Stimulated activated CD8-positive, alpha-beta memory T cell treated with anti-CD3 and anti-CD28 coated beads, Interleukin-4, amount 100 ng/mL, for 48 hours (primary cell): ENCODE data around the gene PGLYRP2.

Experiments used
- DNase-seq: peaks from one replicate; pipeline ENCODE4 v3.0.0-alpha.2; 2020

PGLYRP2 gene

DNA sequence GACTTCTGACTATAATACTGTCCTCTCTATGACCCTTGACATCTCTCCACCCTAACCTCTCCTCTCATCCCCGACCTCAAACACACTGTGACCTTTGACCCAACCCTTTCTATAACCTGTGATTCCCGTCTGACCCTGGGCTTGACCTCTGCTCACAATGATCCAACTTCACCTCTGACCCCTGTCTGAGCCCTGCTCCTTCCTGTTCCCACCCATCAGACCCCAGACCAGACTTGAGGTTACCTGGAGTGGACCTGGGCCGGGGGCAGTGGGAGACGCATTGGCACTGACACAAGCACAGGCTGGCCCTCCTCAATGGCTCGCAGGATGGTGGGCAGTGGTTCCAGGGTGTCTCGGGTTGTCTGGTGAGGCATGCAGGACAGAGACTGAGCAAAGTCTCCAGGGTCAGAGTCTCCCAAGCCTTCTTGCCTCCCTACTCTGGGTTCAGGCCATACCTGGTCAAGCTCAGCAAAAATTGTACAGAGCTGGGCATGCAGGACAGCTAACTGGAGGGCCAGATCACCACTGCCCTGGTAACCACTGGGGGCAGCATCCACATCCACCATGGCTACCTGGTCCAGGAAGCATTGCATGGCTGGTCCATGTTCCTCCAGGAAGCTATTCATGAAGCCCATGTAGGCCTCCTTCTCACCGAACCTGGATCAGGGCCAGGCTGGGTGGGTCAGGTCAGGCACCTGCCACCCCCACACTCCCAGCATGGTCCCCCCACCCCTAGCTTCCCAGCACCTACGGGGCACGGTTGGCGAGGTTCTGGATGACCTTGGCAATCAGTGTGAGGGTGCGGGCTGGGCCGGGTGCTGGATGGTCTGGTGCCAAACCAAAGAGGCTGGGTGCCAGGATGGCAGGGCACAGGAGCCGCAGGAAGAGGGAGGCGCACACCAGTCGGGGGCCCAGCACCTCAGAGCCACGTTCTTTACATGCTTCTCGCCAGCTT, 25.1 kb downstream of the PGLYRP2 start:
- no peak for DNase-seq

DNA sequence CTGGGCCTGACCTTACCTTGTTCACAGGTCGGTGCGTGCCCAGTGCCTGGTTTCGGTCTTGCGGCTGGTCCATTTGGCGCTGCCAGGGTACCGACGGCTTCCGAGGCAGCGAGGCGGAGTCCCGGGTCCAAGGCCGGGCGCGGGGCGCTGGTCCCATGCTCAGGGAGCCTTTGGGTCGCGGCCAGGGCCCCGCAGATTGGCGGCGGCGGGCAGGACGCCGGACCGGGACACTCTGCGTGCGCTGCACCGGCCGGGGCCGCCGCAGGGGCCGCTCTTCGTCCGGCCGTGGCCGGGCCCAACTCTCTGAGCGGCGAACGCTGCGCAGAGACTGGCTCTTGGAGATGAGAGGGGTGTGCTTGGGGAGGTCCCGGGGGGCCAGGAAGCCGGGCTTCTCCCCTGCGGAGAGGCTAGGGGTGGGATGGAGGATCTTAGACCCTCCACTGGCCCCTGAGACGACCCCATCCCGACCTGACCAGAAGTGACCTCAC, 26.2 kb downstream of the PGLYRP2 start:
- no peak for DNase-seq

DNA sequence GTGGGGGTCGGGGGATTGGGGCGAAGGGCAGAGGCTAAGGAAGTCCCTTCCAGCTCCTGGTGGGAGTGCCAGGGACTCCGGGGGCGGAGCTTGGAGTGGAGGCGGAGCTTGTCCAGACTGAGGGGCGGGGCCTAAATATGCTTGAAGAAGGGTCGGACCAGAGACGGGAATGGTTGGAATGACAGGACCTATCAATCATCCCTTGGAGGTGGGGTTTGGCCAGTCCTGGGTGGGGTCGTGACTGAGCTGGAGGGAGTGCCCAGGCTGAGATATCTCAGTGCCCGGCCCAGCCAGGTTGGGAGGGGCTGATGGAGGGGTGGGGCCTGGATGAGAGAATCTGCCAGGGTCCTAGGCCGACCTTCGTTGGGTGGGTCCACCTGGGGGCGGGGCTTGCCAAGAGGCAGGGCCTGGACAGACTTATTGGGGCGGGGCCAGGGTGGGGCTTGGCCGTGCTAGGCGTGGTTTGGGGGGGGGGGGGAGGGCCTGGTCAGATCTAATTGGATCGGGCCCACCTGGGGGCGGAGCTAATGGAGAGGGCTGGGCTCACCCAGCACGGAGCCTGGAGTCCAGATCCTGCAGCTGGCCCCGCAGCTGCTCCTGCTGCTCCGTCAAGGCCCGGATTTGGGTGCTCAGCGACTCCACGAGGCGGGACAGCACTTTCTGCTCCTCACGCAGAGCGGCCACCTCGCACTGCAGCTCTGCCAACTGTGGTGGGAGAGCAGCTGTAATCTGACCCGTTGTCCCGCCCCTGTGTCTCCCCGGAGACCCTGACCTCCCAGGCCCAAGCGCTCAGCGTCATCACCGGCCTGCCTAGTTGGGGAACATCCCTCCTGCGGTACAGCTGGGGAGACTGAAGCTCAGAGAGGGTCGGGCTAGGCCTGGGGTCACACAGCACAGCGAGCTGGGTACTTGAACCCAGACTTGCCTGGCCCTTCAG, 26.9 kb downstream of the PGLYRP2 start:
- peak; percentile 65 for DNase-seq

DNA sequence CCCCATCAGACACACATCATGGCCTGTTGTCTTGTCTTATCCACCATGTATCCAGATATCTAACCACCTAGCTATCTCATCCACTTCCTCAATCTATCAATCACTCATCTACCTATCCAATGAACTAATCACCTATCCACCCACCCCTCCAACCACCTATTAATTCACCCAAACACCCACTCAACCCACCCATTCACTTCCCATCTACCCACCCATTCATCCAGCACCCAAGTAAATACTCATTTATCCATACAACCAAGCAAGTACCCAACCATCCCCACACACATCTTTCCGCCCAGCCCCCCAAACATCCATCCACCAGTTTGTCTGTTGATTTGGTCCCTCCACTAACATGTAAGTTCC, 28.8 kb downstream of the PGLYRP2 start:
- DNase-seq, result no peak

DNA sequence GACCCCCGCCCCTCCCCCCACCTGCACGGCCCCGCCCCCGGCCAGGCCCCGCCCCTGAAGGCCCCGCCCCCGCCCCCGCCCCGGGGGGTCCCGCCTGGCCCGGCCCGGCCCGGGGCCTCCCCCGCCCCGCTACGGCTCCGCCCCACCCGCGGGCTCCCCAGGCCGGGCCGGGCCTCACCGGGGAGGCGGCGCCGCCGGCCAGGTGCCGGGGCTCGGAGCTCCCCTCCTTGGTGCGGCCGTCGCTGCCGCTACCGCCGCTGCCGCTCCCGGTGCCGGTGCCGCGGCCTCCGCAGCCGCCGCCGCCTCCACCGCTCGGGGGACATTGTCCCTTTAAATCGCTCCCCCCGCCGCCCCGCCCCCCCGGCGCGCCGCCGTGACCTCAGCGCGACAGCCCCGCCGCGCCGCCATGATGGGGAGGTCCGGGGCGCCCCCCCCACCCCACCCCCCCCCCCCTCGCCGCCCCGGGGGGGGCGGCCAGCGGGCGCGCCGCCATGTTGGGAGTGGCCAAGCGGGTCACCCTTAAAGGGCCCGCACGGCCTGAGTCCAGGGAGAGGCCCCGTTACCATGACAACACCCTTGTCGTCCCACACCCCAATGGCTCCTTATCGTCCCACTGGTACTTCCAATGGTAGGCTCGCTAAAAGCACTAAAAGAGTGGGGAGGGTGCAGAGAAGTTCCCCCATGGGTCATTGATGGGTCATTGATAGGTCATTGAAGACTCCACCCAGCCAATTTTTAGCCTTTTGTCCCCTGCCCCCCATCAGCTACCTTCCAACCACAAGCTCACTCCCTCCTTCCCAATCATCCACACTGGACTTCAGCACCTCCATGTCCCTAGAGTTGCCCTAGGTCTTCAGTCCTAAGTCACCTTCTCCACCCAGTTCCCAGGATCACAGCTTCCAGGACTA, 29.4 kb downstream of the PGLYRP2 start, which contains the start of gene WIZ:
WIZ (minus strand) TSS at position 337 of the 908 bp plus-strand sequence. CDS start 1,649 bp downstream, outside the sequence.
- peak; percentile 89 for DNase-seq

DNA sequence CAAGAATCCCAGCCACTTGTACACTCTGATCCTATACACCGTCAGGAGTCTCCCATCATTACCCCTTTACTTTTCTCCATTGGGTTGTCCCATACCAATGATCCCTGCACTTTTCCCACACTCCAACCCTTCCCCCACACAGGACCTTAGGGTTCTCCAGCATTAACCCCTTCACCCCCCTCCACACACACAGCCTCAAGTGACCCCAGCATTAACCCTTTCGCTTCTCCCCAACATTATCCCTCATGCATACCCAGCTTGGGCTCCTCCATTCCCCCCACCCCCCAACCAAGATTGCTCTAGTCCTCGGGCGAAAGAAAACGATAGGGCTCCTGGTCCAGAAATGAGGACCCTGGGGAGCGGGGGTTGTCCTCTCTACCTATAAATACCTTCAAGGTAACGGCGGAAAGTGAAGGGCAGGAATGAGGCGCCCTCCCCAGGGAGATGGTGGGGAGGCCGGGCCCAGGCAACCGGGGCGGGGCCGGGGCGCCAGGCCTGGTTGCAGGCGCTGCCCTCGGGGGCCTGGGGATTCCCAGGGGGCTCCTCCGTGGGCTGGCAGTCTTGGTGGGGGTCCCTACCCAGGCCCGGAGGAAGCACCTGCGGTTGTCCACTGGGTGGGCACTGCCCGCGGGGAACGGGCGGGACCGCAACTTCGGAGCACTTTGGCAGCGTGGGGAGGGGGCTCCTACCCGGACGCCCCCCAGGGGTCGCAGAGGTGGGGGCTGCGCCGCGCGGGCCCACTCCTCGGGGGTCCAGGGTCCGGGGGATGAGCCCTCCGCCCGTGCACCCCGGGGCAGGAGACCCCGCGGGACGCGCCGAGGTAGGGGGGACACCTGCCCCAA, 30.3 kb downstream of the PGLYRP2 start:
- no peak for DNase-seq

DNA sequence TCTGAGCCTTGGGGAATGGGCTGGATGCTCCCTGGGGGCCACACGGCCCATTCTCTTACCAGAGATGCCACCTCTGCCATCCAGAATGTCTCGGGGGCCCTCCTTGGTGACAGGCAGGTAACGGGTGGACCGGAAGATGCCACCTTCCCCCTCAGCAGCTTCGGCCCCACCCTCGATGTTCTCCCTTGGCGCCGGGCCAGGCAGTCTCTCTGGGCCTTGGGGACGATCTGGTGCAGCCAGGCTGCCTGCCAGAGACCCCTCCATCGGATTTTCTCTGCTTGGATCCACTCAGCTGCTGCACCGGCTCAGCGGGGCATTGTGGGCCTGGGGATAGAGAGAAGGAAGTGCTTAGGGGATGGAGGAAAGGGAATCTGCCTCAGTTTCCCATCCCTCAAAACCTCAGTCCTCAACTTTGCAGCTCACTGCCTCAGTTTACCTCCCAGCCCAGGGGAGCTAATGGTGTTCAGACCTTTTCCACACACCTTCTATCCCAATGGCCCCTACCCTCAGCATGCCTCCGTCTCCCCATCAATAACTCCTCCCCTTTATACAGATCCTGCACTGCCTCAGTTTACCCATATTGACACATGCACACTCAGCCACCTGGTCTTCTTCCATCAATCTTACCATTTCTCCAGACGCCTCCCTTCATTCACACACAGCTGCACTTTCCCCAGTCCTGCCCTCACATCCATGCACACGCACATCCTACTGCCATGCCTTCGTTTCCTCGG, 31.1 kb downstream of the PGLYRP2 start:
- DNase-seq, result no peak

DNA sequence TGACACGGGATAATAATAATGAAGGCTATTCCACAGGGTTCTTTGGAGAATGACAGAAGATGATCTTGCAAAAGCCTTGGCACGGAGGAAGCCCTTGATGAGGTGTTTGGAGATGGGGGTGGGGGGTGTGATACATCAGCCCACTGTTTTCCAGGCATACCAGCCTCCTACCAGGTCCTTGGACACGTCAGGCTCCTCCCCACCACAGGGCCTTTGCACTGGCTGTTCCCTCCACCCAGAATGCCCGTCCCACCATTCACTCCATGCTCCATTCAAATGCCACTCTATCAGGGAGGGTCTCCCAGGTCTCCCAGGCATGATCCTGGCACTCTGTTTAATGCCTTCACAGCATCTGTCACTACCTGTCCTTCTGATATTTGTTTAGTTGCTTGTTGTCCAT, 32.2 kb downstream of the PGLYRP2 start:
- no peak for DNase-seq

DNA sequence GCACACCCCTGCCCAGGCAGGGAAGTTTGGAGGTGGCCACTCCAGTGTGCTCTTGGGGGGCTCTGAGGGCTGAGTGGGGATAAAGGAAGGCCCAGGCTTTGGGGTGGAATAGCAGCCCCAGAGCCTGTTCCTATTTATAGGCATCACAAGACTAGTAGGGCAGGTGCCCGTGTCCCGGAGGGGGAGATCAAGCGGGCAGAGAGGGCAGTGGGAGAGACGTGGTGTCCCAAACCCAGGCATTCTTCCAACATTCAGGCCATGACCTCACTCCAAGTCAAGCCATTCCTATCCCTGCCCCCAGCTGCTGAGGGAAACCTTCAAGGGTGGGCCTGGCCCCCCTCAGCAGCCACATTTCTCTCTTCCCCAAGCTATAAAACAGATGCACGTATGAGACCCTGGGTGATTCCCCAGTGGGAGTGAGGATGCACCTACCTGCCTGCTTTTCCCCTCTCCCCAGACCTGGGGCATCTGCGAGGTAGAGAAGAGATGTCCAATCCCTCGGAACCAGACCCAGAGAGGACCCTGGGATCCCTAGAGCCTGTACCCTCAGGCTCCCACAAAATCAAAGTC, 33.4 kb downstream of the PGLYRP2 start:
- DNase-seq, result no peak

DNA sequence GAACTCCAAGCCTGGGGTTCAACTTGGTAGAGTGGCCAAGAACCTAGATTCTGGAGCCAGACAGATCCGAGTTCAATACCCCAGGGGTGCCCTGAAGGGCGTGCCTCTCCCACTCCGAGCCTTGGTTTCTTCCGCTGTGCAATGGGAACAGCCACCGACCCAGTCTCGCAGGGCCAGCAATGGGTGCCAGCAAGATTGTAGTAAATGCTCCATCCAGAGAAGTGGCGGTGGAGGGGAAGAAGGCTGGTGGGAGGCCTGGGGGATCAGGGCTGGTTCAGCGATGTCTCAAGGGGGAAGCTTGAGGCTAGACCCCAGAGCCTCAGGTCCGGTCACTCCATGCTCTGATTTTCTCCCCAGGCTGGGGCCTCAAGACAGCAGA, 34.1 kb downstream of the PGLYRP2 start:
- no peak for DNase-seq

DNA sequence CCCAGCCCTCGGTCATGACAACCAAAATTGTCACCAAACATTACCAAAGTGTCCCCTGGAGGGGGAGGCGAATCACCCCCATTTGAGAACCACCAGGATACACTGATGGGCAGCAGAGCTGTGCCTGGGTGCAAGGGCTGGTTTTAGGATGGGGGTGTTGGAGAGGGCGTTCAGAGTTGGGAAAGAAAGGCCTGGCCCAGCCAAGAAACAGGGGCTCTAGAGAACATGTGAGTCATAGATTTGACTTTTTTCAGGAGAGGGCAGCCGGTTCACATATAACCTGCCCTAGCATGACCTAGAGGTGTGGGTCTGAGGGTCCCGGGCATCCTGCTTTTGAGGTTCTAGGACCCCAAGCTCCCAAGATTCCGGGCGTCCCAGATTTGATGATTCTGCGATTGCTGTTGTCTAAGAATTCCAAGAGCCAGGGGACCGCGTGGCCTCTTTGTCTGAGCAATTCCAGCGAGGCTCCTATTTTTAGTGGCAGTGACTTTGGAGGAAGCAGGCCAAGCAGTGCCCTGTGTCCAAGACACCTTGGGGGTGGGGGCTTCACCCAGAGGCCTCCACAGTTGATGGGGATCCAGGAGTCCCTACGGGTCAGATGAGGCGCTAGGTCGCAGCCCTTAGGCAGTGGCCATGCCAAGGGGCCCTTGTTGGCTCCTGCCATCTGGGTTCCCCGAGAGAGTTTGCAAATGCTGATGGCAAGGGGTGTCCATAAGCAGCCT, 34.6 kb downstream of the PGLYRP2 start:
- DNase-seq, result no peak

DNA sequence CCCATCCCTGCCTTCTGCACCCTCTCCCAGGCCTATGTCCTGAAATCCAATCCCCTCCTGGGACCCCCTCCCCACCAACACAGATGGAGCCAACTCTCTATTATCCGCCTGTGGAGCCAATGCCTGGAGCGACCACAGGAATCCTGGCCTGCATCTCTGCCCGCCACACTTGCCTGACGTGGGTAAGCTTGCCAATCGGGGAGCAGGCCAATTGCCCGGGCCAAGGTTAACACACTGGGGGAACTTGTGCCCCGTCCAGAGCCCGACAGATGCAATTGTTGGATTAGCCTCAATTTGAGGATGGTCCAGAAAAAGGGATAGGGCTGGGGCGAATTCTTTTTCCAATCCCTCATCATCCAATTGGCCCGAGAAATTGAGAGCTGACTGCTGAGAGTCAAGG, 35.5 kb downstream of the PGLYRP2 start:
- DNase-seq, result no peak

DNA sequence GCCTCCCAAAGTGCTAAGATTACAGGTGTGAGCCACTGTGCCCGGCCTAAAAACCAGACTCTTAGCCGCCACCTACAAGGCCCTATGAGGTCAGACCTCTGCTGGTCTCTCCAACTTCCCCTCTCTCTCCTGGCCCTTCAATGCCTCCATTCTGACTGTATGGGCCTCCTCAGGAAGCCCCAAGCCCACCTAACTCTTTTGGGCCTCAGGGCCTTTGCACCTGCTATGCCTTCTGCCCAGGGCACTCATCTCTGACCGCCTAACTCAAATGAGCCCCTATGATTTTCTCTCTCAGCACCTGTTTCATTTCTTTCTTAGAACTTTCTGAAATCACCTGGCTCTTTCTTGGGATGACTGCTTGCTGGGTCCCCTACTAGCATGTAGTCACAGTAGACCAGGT, 36.0 kb downstream of the PGLYRP2 start:
- DNase-seq, result no peak

DNA sequence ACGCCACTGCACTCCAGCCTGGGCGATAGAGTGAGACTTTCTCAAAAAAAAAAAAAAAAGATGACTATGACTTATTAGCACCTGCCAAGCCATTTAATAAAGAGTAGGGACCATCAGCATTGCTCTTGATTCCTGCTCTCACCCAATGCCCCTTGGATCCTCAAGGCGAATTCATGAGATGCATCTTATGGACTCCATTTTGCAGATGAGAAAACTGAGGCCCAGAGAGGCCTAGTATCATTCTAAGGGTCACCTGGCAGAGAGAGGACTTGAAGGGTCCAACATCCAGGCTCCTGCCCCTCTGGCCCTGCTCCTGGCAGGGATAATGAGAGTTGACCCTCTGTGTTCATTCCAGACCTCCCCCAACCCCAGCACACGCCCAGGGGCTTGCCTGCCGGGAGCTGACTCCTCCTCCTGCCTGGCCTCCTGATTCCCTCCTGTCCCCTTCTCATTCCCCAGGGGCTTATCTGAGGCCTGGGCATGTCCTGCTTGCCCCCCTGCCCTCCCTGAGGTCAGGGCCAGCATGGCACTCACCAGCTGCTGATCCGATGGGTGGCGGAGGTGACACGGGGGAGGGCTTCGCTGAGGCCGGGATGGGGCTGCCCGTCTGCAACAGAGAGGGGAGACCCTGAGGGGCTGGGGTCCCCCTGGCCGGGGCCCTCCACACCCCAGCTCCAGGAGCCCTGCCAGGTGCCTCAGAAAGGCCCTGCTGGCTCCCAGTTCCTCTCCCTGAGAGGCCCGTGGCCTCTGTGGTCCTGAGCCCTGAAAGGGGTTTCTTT, 37.0 kb downstream of the PGLYRP2 start:
- DNase-seq, result no peak

DNA sequence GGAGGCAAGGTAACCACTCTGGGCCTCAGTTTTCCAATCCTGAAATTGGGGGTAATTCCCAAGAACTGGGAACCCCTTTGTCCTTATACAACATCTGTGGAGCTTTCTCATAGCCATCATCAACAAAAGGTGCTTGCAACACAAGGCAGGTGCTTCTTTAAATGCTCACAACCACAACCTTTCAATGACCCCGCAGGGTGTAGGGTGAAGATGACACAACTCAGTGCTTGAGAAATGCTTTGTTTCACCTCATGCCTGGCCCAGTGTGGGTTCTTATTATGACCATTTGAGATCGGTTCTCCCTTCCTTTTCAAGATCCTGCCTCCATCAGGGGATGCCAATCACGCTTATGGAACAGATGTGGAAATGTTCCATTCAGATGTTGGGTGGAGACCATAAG, 38.0 kb downstream of the PGLYRP2 start:
- no peak for DNase-seq

DNA sequence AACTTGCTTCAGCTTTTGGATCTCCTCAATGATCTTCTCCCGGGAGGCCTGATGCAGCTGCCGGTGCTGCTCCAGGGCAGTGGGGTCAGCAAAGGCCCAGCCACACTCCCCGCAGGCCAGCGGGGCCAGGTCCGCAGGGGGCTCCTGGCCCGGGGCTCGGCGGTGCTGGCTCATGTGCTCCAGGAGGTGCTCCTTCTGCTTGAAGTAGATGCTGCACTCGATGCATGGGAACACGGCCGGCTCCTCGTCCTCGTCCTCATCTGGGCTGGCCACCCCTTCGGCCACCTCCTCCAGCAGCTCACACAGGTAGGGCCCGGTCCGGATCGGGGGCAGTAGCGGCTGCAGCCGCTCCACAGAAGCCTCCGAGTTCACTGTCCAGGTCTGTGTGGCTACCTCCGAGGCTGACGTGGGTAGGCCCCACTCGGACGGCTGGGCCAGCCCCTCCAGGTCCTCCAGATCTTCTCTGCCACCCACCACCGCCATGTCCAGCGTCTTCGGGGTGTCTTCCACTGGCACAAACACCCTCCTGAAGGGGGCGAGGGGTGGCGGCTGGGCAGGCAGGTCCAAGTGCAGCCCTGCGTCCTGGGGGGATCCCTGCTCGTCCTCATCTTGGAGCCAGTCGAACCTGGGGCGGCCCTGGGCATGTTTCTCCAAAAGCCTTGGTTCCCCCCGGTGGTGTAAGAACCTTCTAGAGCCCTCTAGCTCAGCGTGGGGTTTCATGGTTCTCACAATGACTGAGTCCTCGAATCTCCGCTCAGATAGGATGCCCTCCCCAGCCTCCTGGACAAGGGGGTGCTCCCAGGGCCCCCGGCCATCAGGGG, 39.3 kb downstream of the PGLYRP2 start:
- no peak for DNase-seq

DNA sequence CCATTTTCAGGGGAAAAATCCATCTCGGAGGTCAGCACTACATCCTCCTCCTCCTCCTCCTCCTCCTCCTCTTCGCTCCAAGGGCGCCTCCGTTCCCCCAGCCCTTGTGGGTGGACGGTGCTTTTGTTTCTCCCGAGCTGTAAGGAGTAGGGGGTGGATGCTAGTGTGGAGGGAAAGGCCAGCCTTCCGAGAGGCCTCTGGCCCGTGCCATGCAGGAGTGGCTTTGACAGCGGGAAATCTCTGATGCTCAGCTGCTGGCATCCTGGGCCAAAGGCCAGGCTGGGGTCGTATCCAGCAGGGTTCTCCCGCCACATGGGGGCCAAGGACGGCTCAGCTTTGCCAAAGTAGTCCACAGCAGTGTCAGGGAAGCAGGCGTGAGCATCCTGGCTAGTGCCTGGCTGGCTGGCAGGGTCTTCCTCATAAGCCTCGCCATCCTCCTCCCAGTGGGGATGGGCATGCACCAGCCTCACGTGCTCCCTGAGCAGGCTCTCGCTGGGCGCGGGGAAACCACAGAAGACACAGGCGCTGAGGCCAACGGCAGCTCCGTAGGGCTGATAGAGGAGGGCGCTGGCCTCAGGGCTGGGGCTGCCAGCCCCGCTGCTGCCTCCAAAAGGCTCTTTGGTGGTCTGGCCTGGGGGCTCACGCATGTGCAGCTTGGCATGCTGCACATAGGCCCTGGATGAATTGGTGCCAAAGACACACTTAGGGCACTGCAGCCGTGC, 40.1 kb downstream of the PGLYRP2 start:
- DNase-seq, result no peak
